ENCODE measurements around the gene DAPK3.

DAPK3 gene

GRCh38 chr19:3919793-3920192 lies 51.1 kb downstream of the DAPK3 start:
- DNase-seq (ENCODE audit: low read depth in 1 of 2, low spot score in 1 of 2) = no peak

GRCh38 chr19:3916033-3916432 lies 54.9 kb downstream of the DAPK3 start:
- no peak for DNase-seq (ENCODE audit: low read depth in 1 of 2, low spot score in 1 of 2)

- no peak for DNase-seq (ENCODE audit: low read depth in 1 of 2, low spot score in 1 of 2)
Observed at GRCh38 chr19:3914199-3914598, 56.7 kb downstream of the DAPK3 start.

DNA sequence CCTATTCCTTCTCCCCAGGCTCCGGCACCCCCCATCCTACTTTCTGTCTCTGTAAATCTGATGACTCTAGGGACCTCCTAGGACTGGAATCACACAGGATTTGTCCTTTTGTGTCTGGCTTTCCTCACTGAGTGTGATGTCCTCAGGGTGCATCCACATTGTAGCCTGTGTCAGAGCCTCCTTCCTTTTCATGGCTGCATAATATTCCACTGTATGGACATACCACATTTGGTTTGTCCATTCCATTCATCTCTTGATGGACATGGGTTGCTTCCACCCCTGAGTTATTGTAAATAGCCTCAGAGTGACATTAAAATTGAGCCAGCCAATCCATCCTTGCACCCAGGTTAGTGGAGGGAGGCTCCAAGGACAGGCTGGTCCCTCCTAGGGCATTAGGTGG lies 60.8 kb downstream of the DAPK3 start:
- DNase-seq (ENCODE audit: low read depth in 1 of 2, low spot score in 1 of 2) = no peak

Measured in activated CD4-positive, alpha-beta T cell treated with anti-CD3 and anti-CD28 coated beads, Interleukin-2, amount 50 U/mL, for 24 hours (primary cell).